GM19468 (cell line): ENCODE results near the gene MAD2L1.
"Not testable (repeated sequence)": the region's sequence is repeated elsewhere in the genome, so short reads cannot be mapped to it uniquely, and the experiment has no call there.

Source experiments
- ATAC-seq: cut with Tn5 transposase; IDR thresholded peaks from one replicate; pipeline ENCODE4 v1.9.1; 2021; ENCODE audit warnings: mild to moderate bottlenecking, moderate library complexity, moderate number of reproducible peaks; ENCODE audit not compliant: unreplicated experiment; ENCODE audit errors: extremely low read depth

MAD2L1 gene

GRCh38 chr4:120066517-120067340, at the start of gene MAD2L1:
Gene MAD2L1 (minus strand): TSS chr4:120066848. CDS start chr4:120066734, 114 bp downstream.
- ATAC-seq = peak; percentile 74

- no peak for ATAC-seq
These were observed 45.1 kb upstream of the MAD2L1 start for GRCh38 chr4:120111745-120112144.

DNA sequence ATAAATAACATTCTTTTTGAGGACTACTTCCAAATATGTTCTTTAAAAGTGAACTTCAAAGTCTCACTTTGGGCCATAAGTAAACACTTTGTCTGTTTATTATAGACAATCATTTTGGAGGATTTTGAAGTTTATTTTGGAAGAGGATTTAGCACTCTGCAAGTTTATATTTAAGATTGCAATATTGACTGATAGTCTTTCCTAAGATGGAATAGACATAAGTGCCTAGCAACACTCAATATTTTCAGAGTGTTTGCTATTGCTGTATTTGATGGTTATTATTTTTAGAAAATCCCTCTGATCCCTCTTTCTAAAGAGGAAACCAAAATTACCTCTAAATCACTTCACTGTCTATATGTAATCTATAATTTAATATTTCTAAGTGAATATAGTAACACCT, 42.8 kb upstream of the MAD2L1 start:
- ATAC-seq = no peak

- ATAC-seq = no peak
These were observed 38.8 kb upstream of the MAD2L1 start for GRCh38 chr4:120105472-120105871.

GRCh38 chr4:120096508-120097297, 30.1 kb upstream of the MAD2L1 start:
- no peak for ATAC-seq

GRCh38 chr4:120088507-120088906, 21.9 kb upstream of the MAD2L1 start:
- ATAC-seq = no peak

- ATAC-seq = not testable (repeated sequence)
These were observed 21.4 kb upstream of the MAD2L1 start for GRCh38 chr4:120088066-120088465.

DNA sequence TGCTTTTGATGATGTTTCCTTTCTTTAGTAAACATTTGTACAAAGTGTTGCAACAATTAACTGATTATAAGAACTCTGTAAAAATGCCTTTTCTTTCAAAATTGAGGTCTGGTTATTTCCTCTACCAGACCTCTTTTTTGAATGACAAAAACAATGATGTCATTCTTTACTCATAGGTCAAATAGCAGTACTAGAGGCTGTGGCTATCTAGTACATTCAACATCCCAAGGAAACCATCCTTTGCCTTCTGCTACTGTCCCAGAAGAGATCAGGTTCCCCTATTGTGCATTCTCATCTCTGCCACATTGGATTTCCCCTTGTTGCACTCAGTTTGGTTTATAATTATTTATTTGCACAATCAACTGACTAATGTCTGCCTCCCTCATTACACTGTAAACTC, 19.1 kb upstream of the MAD2L1 start:
- ATAC-seq = no peak

DNA sequence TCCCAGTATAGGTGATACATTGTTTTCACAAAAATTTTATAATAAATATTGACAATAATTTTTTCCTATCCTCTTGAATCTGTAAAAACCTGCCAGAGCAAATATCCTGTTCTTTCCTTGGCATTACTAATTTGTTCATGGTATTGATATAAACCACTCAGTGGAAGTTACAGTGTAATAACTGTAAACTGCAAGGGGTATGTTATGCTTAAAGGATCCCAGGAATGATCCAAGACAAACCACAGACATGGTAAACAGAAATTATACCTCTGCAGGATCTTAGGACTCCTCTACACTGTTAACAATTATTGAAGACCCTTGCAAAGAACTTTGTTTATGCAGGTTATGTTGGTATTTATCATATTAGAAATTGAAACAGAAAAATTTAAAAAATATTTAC, 17.7 kb upstream of the MAD2L1 start:
- no peak for ATAC-seq

- ATAC-seq = no peak
These were observed 16.5 kb upstream of the MAD2L1 start for GRCh38 chr4:120083152-120083551.

DNA sequence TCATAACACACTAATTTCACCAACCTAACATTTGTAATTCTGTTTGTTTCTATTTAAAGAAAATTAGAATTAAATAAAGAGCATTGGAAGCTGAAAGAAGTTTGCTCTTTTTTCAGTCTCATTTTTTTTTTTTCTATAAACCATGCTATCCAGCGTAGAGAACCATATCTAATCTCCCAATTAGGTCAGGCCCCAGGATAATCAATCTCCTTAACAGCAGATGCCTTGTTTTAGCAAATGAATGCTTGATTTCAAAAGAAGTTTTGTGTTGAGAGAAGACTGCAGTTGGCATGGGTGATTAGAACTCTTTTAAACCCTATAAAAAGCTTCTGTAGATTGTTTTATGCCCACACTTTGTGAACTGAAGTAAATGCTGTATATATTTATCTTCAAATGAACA, 15.6 kb upstream of the MAD2L1 start:
- ATAC-seq = no peak

DNA sequence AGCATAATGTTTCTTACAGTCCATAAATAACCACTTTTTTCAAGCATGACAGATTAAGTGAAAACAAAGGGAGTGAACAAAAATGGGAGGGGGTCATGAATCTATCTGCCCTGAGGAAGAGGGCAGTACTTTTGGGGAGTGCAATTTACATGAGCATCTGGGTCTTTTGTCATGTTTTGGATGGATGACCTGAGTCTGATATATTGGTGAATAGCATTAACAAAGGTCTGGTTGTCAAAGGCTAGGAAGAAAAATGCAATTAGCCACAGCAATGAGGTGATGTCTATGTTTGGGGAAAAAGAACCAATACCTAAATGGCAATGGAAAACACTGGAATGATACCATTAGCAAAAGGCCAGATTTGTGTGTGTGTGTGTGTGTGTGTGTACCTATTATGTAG, 15.1 kb upstream of the MAD2L1 start:
- no peak for ATAC-seq

- ATAC-seq = no peak
These were observed 13.9 kb upstream of the MAD2L1 start for GRCh38 chr4:120080533-120080932.

GRCh38 chr4:120079839-120080520, 13.3 kb upstream of the MAD2L1 start:
- no peak for ATAC-seq

DNA sequence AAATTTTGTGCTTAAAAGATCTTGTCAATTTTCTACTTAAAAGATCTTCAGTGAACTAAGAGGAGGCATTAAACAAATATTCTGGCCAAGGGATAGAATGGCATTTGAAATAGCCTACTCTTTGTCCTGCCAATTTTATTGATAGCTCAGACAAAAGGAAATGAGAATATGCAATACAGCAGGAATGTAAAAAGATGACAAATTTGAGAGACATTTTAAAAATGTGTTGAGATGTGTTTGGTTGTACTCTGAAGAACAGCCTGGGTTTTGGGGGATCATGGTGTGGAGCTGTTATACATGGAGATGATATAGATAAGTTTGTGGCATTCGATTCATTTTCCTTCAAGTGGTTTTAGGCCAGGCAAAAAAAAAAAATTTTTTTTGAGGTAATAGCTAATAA, 11.6 kb upstream of the MAD2L1 start:
- no peak for ATAC-seq

DNA sequence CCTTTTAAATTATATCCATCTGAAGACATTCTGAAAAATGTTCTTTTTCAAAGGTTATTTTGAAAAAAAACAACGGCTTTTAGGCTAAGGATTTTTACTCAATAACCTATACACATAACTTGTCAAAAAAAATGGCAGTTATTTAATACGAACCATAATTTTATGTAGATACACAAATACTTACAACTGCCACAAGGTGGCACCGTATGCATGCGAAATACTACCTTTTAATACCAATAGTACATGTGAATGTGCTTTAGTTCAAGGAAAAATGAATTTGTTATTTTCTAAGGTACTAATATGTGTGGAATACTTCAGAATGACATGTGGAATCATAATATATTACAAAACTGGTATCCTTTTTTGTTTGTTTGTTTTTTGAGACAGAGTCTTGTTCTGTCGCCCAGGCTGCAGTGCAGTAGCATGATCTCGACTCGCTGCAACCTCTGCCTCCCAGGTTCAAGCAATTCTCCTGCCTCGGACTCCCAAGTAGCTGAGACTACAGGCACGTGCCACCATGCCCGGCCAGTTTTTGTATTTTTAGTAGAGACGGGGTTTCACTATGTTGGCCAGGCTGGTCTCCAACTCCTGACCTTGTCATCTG, 4.6 kb upstream of the MAD2L1 start:
- no peak for ATAC-seq

- no peak for ATAC-seq
These were observed 3.5 kb upstream of the MAD2L1 start for GRCh38 chr4:120070196-120070595.

- ATAC-seq = no peak
These were observed 603 bp downstream of the MAD2L1 start for GRCh38 chr4:120065974-120066516.

- no peak for ATAC-seq
These were observed 1.8 kb downstream of the MAD2L1 start for GRCh38 chr4:120064887-120065286.

DNA sequence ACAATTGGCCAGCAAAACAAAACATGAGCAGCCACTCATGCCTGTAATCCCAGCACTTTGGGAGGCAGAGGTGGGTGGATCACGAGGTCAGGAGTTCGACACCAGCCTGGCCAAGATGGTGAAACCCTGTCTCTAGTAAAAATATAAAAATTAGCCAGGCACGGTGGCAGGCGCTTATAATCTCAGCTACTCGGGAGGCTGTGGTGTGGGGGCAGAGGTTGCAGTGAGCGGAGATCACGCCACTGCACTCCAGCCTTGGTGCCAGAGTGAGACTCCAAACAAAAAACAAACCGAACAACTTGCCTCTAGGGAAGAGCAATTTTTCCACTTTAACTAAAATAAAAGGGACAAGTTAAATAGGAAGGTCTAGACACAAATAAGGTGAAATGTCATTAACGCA, 2.9 kb downstream of the MAD2L1 start:
- ATAC-seq = not testable (repeated sequence)
